Liver (tissue), 9 donors: ENCODE results near the gene CCDC110. TPM values are rescaled to one million over a fixed set of nuclear protein-coding genes. Genes with fewer than 3 reads are reported as not detected.

Experiments used
- DNase-seq: peaks from one replicate; pipeline ENCODE4 v3.0.0-alpha.2; 2017; ENCODE audit warnings: low spot score
- H3K27ac ChIP-seq, 2 donors: one replicate each; pipeline ENCODE4 v1.7.0; 2013; ENCODE audit warnings: inconsistent platforms in 2 of 2, low read length in 2 of 2, control low read depth in 1 of 2, low read depth in 1 of 2, mild to moderate bottlenecking in 1 of 2
- H3K27me3 ChIP-seq, 4 donors: one replicate each; pipeline versions ENCODE4 v1.6.1 to v1.7.0; 2013; ENCODE audit warnings: low read length in 3 of 4, inconsistent platforms in 1 of 4, mild to moderate bottlenecking in 1 of 4, moderate library complexity in 1 of 4; ENCODE audit not compliant: control insufficient read depth in 4 of 4, insufficient read depth in 4 of 4
- H3K36me3 ChIP-seq, 4 donors: one replicate each; pipeline versions ENCODE4 v1.6.1 to v1.7.0; 2013; ENCODE audit warnings: low read length in 3 of 4, mild to moderate bottlenecking in 3 of 4, low read depth in 1 of 4, moderate library complexity in 1 of 4; ENCODE audit not compliant: control insufficient read depth in 4 of 4, insufficient read depth in 3 of 4
- H3K4me1 ChIP-seq, 4 donors: one replicate each; pipeline versions ENCODE4 v1.6.1 to v1.7.0; 2013; ENCODE audit warnings: low read length in 3 of 4, mild to moderate bottlenecking in 3 of 4, moderate library complexity in 1 of 4; ENCODE audit not compliant: control insufficient read depth in 4 of 4, insufficient read depth in 4 of 4
- H3K4me3 ChIP-seq, 3 donors: one replicate each; pipeline versions ENCODE4 v1.6.1 to v1.7.0; 2013; ENCODE audit warnings: low read length in 3 of 3, control low read depth in 1 of 3, low read depth in 1 of 3, mild to moderate bottlenecking in 1 of 3
- H3K9ac ChIP-seq, 2 donors: one replicate each; pipeline ENCODE4 v1.7.0; 2013; ENCODE audit warnings: low read length in 2 of 2, mild to moderate bottlenecking in 2 of 2, moderate library complexity in 2 of 2, control low read depth in 1 of 2, low read depth in 1 of 2
- H3K9me3 ChIP-seq, 4 donors: one replicate each; pipeline versions ENCODE4 v1.6.1 to v1.7.0; 2013; ENCODE audit warnings: low read length in 3 of 4; ENCODE audit not compliant: control insufficient read depth in 4 of 4
- EGR1 ChIP-seq, 2 donors: IDR thresholded peaks; 2 replicates each; pipeline ENCODE4 v1.6.1; 2016 to 2018; ENCODE audit warnings: antibody characterized with exemption in 2 of 2, low read depth in 2 of 2
- FOXA1 ChIP-seq: IDR thresholded peaks from 2 replicates; pipeline ENCODE4 v1.6.1; 2016; ENCODE audit warnings: antibody characterized with exemption
- FOXA2 ChIP-seq: IDR thresholded peaks from 2 replicates; pipeline ENCODE4 v1.6.1; 2016; ENCODE audit warnings: antibody characterized with exemption
- GABPA ChIP-seq, 2 donors: IDR thresholded peaks in 1 of 2; conservative IDR thresholded peaks in 1 of 2; 2 replicates each; pipeline ENCODE4 v1.6.1; 2016; ENCODE audit warnings: antibody characterized with exemption in 2 of 2, mild to moderate bottlenecking in 1 of 2, moderate library complexity in 1 of 2
- HNF4A ChIP-seq, 2 donors: conservative IDR thresholded peaks; 2 replicates each; pipeline ENCODE4 v1.6.1; 2016; ENCODE audit warnings: antibody characterized with exemption in 2 of 2, mild to moderate bottlenecking in 2 of 2
- HNF4G ChIP-seq: IDR thresholded peaks from 2 replicates; pipeline ENCODE4 v1.6.1; 2016; ENCODE audit warnings: antibody characterized with exemption
- NR2F2 ChIP-seq: IDR thresholded peaks from 2 replicates; pipeline ENCODE4 v1.6.1; 2016; ENCODE audit warnings: antibody characterized with exemption
- RAD21 ChIP-seq, 2 donors: IDR thresholded peaks; 2 replicates each; pipeline ENCODE4 v1.6.1; 2016; ENCODE audit warnings: antibody characterized with exemption in 2 of 2, mild to moderate bottlenecking in 2 of 2
- RXRA ChIP-seq, 2 donors: IDR thresholded peaks; 2 replicates each; pipeline ENCODE4 v1.6.1; 2017 to 2018; ENCODE audit warnings: antibody characterized with exemption in 2 of 2, mild to moderate bottlenecking in 1 of 2
- SP1 ChIP-seq: IDR thresholded peaks from 2 replicates; pipeline ENCODE4 v1.6.1; 2018; ENCODE audit warnings: antibody characterized with exemption, mild to moderate bottlenecking
- TAF1 ChIP-seq: conservative IDR thresholded peaks from 2 replicates; pipeline ENCODE4 v1.6.1; 2016; ENCODE audit warnings: antibody characterized with exemption, mild to moderate bottlenecking
- YY1 ChIP-seq: IDR thresholded peaks from 2 replicates; pipeline ENCODE4 v1.6.1; 2016; ENCODE audit warnings: antibody characterized with exemption, mild to moderate bottlenecking
- WGBS: extraction: QIAGEN DNeasy Blood & Tissue Kit; methylation state at CpG from one replicate; pipeline ENCODE4 v1.1.7; 2013; 5-methylcytosine and 5-hydroxymethylcytosine counted together
- polyA plus RNA-seq, 2 donors: library from polyadenylated mRNA; stranded (reverse) in 1 of 2; unstranded in 1 of 2; fragments of 200-250 nt in 1 of 2; fragments of >200 nt in 1 of 2; fragmentation: Nextera tagmentation in 1 of 2; extraction: Ambion mirVana in 1 of 2; gene quantifications; one replicate each; pipeline versions ENCODE4 v1.2.1 to v1.2.3, GENCODE V29; 2013 to 2015
- total RNA-seq, 2 donors: library from RNA; depleted of rRNA; stranded (reverse); fragments of >200 nt; gene quantifications; one replicate each; pipeline ENCODE4 v1.2.3, GENCODE V29; 2014
- TF ChIP-seq, protein P1 (sequence below): IDR thresholded peaks from 2 replicates; pipeline ENCODE4 v1.6.1; 2016; ENCODE audit warnings: antibody characterized with exemption
- TF ChIP-seq, protein P2 (sequence below): fragments of 150-350 bp; IDR thresholded peaks from 2 replicates; pipeline ENCODE4 v1.5.1; 2017; ENCODE audit warnings: improper control_type of control experiment, low read depth, low read length; ENCODE audit not compliant: missing input control
- TF ChIP-seq, protein P3 (sequence below): IDR thresholded peaks from 2 replicates; pipeline ENCODE4 v1.6.1; 2016; ENCODE audit warnings: antibody characterized with exemption
- TF ChIP-seq, protein P4 (sequence below): IDR thresholded peaks from 2 replicates; pipeline ENCODE4 v1.6.1; 2016; ENCODE audit warnings: antibody characterized with exemption
- TF ChIP-seq, protein P5 (sequence below): IDR thresholded peaks from 2 replicates; pipeline ENCODE4 v1.6.1; 2016; ENCODE audit warnings: antibody characterized with exemption, mild to moderate bottlenecking
- donor health status: healthy.
- donor health status: healthy.
- donor health status: healthy.
- donor health status: healthy.
- donor health status: healthy.

Gene CCDC110
- total and polyA plus RNA-seq, 4 donors: 0.45 to 1.5 (median 0.60) TPM; not detected in 1

DNA sequence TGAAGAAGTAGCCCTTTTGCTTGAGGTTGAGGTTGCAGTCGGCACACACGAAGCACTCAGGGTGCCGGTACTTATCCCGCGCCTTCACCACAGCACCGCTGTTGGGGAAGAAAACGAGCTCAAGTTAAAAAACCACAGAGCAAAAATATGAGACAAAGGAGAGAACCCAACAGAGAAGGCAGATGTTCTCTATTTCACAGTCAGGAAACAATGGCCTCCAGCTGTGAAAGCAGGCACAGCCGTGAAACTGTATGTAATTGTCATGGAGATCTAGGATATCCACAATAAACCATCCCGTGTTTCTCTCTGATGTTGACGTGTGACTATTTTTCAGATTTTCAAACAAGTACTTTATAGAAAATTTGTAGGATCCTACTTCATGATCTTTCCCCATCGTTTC lies 30.9 kb upstream of the CCDC110 start:
- TF ChIP-seq NR2F2 (no peak), TAF1 (no peak), HNF4G (no peak), HNF4A (conservative IDR thresholded peaks at IDR 0.05) (no peak), EGR1 (IDR thresholded peaks at IDR 0.05; ENCODE audit: low read depth in 2 of 2) (no peak), SP1 (no peak), RXRA (IDR thresholded peaks at IDR 0.05) (no peak), YY1 (no peak), GABPA (IDR thresholded peaks at IDR 0.05 in 1 of 2, conservative IDR thresholded peaks at IDR 0.05 in 1 of 2) (no peak), FOXA1 (no peak), RAD21 (IDR thresholded peaks at IDR 0.05) (no peak), FOXA2 (no peak)
- TF ChIP-seq, protein P1, sequence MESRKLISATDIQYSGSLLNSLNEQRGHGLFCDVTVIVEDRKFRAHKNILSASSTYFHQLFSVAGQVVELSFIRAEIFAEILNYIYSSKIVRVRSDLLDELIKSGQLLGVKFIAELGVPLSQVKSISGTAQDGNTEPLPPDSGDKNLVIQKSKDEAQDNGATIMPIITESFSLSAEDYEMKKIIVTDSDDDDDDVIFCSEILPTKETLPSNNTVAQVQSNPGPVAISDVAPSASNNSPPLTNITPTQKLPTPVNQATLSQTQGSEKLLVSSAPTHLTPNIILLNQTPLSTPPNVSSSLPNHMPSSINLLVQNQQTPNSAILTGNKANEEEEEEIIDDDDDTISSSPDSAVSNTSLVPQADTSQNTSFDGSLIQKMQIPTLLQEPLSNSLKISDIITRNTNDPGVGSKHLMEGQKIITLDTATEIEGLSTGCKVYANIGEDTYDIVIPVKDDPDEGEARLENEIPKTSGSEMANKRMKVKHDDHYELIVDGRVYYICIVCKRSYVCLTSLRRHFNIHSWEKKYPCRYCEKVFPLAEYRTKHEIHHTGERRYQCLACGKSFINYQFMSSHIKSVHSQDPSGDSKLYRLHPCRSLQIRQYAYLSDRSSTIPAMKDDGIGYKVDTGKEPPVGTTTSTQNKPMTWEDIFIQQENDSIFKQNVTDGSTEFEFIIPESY: no peak
- TF ChIP-seq, protein P2, sequence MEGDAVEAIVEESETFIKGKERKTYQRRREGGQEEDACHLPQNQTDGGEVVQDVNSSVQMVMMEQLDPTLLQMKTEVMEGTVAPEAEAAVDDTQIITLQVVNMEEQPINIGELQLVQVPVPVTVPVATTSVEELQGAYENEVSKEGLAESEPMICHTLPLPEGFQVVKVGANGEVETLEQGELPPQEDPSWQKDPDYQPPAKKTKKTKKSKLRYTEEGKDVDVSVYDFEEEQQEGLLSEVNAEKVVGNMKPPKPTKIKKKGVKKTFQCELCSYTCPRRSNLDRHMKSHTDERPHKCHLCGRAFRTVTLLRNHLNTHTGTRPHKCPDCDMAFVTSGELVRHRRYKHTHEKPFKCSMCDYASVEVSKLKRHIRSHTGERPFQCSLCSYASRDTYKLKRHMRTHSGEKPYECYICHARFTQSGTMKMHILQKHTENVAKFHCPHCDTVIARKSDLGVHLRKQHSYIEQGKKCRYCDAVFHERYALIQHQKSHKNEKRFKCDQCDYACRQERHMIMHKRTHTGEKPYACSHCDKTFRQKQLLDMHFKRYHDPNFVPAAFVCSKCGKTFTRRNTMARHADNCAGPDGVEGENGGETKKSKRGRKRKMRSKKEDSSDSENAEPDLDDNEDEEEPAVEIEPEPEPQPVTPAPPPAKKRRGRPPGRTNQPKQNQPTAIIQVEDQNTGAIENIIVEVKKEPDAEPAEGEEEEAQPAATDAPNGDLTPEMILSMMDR: no peak
- TF ChIP-seq, protein P3, sequence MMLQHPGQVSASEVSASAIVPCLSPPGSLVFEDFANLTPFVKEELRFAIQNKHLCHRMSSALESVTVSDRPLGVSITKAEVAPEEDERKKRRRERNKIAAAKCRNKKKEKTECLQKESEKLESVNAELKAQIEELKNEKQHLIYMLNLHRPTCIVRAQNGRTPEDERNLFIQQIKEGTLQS: no peak
- TF ChIP-seq, protein P4, sequence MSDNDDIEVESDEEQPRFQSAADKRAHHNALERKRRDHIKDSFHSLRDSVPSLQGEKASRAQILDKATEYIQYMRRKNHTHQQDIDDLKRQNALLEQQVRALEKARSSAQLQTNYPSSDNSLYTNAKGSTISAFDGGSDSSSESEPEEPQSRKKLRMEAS: no peak
- TF ChIP-seq, protein P5, sequence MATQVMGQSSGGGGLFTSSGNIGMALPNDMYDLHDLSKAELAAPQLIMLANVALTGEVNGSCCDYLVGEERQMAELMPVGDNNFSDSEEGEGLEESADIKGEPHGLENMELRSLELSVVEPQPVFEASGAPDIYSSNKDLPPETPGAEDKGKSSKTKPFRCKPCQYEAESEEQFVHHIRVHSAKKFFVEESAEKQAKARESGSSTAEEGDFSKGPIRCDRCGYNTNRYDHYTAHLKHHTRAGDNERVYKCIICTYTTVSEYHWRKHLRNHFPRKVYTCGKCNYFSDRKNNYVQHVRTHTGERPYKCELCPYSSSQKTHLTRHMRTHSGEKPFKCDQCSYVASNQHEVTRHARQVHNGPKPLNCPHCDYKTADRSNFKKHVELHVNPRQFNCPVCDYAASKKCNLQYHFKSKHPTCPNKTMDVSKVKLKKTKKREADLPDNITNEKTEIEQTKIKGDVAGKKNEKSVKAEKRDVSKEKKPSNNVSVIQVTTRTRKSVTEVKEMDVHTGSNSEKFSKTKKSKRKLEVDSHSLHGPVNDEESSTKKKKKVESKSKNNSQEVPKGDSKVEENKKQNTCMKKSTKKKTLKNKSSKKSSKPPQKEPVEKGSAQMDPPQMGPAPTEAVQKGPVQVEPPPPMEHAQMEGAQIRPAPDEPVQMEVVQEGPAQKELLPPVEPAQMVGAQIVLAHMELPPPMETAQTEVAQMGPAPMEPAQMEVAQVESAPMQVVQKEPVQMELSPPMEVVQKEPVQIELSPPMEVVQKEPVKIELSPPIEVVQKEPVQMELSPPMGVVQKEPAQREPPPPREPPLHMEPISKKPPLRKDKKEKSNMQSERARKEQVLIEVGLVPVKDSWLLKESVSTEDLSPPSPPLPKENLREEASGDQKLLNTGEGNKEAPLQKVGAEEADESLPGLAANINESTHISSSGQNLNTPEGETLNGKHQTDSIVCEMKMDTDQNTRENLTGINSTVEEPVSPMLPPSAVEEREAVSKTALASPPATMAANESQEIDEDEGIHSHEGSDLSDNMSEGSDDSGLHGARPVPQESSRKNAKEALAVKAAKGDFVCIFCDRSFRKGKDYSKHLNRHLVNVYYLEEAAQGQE: no peak
- no peak overlapping the region for H3K27ac ChIP-seq
- peaks cover 0 to 4% (median 0%) of the 10 kb centered on the region in 4 donors for H3K9me3 ChIP-seq
- WGBS: 91% methylated on average over 11 of the region's 11 CpGs
- H3K4me3 ChIP-seq: no peak overlapping the region
- DNase-seq: no peak
- no peaks in the 10 kb centered on the region for H3K36me3 ChIP-seq
- peaks cover 0 to 12% (median 6%) of the 10 kb centered on the region in 4 donors for H3K4me1 ChIP-seq
- H3K9ac ChIP-seq: no peak overlapping the region
- no peaks in the 10 kb centered on the region for H3K27me3 ChIP-seq
